Measurements from ENCODE around the gene TGFBR3. TPM values are rescaled to one million over a fixed set of nuclear protein-coding genes. Genes with fewer than 3 reads are reported as not detected.
A peak's percentile ranks its signal among the peaks of the same experiment; 100 is the strongest.

TGFBR3 gene
- total RNA-seq, 1 experiment from 2014 or later = 2.4 TPM

DNA sequence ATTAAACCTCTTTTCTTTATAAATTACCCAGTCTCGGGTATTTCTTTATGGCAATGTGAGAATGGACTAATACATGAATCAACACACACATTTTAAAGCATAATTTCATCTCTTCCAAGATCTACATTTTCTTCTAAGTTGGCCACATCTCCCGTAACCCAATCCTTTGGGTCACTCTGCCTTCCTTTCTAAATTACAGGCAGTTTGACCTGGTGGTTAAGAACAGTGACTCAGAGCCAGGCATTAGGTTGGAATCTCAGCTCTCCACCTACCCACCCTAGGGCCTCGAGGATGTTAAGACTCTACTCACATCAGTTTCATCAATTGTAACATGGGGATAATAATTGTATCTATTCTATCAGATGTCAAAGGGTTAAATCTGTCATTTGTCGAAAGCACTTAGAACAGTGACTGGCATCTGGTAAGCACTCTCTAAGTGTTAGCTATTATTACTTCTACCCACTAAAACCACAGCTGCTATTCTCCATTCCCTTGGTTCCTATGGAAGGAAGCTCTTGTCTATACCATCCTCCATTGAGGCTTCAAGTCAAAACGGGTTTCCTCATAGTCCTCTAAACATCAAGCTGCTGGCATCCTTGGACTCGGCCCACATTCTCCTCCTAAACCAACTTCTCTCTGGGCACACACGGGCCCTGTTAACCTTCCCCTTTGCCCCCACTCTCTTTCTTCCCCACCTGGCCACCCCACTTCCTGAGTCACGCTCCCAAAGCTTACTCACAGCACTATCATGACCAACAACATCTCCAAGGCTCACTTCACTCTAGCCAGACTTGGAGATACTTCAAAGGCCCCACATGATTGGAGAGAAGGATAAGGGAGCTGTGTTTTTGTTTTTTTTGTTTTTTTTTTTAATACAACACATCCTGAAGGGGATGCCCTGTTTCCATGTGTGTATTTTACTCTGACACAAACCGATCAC is 116.9 kb downstream of the TGFBR3 start:
- H4K91ac ChIP-seq (ENCODE audit: insufficient read length, low read depth, low read length) = no peak overlapping the region
- no peaks in the 10 kb centered on the region for H3K9me3 ChIP-seq (ENCODE audit: control insufficient read depth, low read depth, low read length)
- H3K18ac ChIP-seq (ENCODE audit: insufficient read length, low read depth, low read length) = no peak overlapping the region
- H2BK20ac ChIP-seq (ENCODE audit: low read depth, low read length, poor library complexity, severe bottlenecking) = no peak overlapping the region
- H3K79me1 ChIP-seq (ENCODE audit: insufficient read depth, low read depth, low read length, poor library complexity, severe bottlenecking) = no peaks in the 10 kb centered on the region
- no peak overlapping the region for H3K4ac ChIP-seq (ENCODE audit: low read depth, low read length)
- H3K36me3 Mint-ChIP-seq (ENCODE audit: insufficient read depth in 1 of 3, low read depth in 3 of 3) = no peaks in the 10 kb centered on the region
- peak overlapping the region; percentile 33 to 84 (median 50); a peak in 3 of 7 replicates for H3K27ac Mint-ChIP-seq
- DNase-seq = no peak
- no peak overlapping the region for H3T11ph ChIP-seq (ENCODE audit: low read length)
- no CpG with 5 or more reads among the region's 9 CpGs for WGBS (ENCODE audit: extremely low coverage, insufficient read length, low lambda C conversion rate)
- H3K9me3 Mint-ChIP-seq = no peaks in the 10 kb centered on the region; a peak in 1 of 5 replicates
- H3K27me3 Mint-ChIP-seq (ENCODE audit: low read depth) = no peaks in the 10 kb centered on the region; the same call in 1 of the 2 replicates
- no peaks in the 10 kb centered on the region for H3K27me3 ChIP-seq (ENCODE audit: insufficient read depth, low read length)
- H4K20me1 ChIP-seq (ENCODE audit: control insufficient read depth, insufficient read depth, insufficient read length) = no peaks in the 10 kb centered on the region
- H3K4me3 Mint-ChIP-seq = no peak overlapping the region
- no peak overlapping the region for H3K9ac ChIP-seq (ENCODE audit: extremely low read depth, insufficient read length, low read length)
- H4K5ac ChIP-seq (ENCODE audit: insufficient read length, low read depth, low read length) = no peak overlapping the region
- H3K14ac ChIP-seq (ENCODE audit: insufficient read depth, low read length) = no peak overlapping the region
- no peak overlapping the region for H4K8ac ChIP-seq (replicated peaks; ENCODE audit: insufficient read length, low read depth, low read length)
- H2BK120ac ChIP-seq (ENCODE audit: low read depth, low read length, poor library complexity, severe bottlenecking) = no peak overlapping the region
- H3K4me1 ChIP-seq (ENCODE audit: insufficient read depth, low read length) = no peaks in the 10 kb centered on the region
- H2BK5ac ChIP-seq (ENCODE audit: insufficient read length, low read length) = no peak overlapping the region
- H3K79me2 ChIP-seq (ENCODE audit: insufficient read depth, low read length) = no peaks in the 10 kb centered on the region
- H3K4me1 Mint-ChIP-seq = peaks cover 20 to 23% of the 10 kb centered on the region in 2 experiments
- no peak overlapping the region for H3K4me2 ChIP-seq (ENCODE audit: insufficient read depth, insufficient read length, low read length)
- no peak overlapping the region for H2BK12ac ChIP-seq (ENCODE audit: insufficient read length, low read depth, low read length)
- no peak overlapping the region for H2BK15ac ChIP-seq (ENCODE audit: low read depth, low read length)
- no peaks in the 10 kb centered on the region for H3K23me2 ChIP-seq (ENCODE audit: insufficient read length, low read depth, low read length, poor library complexity, severe bottlenecking)
- H2AFZ ChIP-seq (ENCODE audit: low read length) = no peak overlapping the region
- no peak overlapping the region for H3K56ac ChIP-seq (ENCODE audit: insufficient read length, low read depth, low read length)
- H3K23ac ChIP-seq (ENCODE audit: insufficient read length, low read depth, low read length) = no peak overlapping the region
- TF ChIP-seq, protein P1, sequence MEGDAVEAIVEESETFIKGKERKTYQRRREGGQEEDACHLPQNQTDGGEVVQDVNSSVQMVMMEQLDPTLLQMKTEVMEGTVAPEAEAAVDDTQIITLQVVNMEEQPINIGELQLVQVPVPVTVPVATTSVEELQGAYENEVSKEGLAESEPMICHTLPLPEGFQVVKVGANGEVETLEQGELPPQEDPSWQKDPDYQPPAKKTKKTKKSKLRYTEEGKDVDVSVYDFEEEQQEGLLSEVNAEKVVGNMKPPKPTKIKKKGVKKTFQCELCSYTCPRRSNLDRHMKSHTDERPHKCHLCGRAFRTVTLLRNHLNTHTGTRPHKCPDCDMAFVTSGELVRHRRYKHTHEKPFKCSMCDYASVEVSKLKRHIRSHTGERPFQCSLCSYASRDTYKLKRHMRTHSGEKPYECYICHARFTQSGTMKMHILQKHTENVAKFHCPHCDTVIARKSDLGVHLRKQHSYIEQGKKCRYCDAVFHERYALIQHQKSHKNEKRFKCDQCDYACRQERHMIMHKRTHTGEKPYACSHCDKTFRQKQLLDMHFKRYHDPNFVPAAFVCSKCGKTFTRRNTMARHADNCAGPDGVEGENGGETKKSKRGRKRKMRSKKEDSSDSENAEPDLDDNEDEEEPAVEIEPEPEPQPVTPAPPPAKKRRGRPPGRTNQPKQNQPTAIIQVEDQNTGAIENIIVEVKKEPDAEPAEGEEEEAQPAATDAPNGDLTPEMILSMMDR (conservative IDR thresholded peaks at IDR 0.05) = no peak
- H3K27ac ChIP-seq (ENCODE audit: insufficient read length, low read depth, low read length) = no peak overlapping the region
- no peak overlapping the region for H2AK5ac ChIP-seq (ENCODE audit: insufficient read length, low read length)
